Mesenchymal stem cell (in vitro differentiated cells and primary cell): Measurements from ENCODE around the gene ACAP1. TPM values are rescaled to one million over a fixed set of nuclear protein-coding genes. Genes with fewer than 3 reads are reported as not detected.

ENCODE experiments used
- DNase-seq: peaks from one replicate; pipeline ENCODE4 v3.0.0-alpha.2; 2013
- H2AFZ ChIP-seq: one replicate; pipeline ENCODE4 v1.6.1; 2013; ENCODE audit warnings: low read depth, mild to moderate bottlenecking, control low read depth, inconsistent platforms, low read length, moderate library complexity
- H2AK5ac ChIP-seq: 2 replicates; pipeline ENCODE4 v1.6.1; 2013; ENCODE audit warnings: low read length, moderate library complexity, mild to moderate bottlenecking, inconsistent platforms; ENCODE audit not compliant: severe bottlenecking
- H2BK120ac ChIP-seq: one replicate; pipeline ENCODE4 v1.6.1; 2013; ENCODE audit warnings: low read depth, mild to moderate bottlenecking, inconsistent platforms, low read length, moderate library complexity
- H2BK12ac ChIP-seq, 2 experiments: one replicate each; pipeline ENCODE4 v1.6.1; 2013; ENCODE audit warnings: inconsistent platforms in 2 of 2, low read length in 2 of 2, mild to moderate bottlenecking in 2 of 2, moderate library complexity in 2 of 2, control low read depth in 1 of 2
- H2BK15ac ChIP-seq: one replicate; pipeline ENCODE4 v1.6.1; 2013; ENCODE audit warnings: mild to moderate bottlenecking, low read depth, inconsistent platforms; ENCODE audit not compliant: poor library complexity, severe bottlenecking
- H2BK5ac ChIP-seq: 2 replicates; pipeline ENCODE4 v1.6.1; 2013; ENCODE audit warnings: low read depth, mild to moderate bottlenecking, low read length, control low read depth, inconsistent platforms; ENCODE audit not compliant: poor library complexity, severe bottlenecking
- H3K14ac ChIP-seq, 2 experiments: one replicate each; pipeline ENCODE4 v1.6.1; 2013; ENCODE audit warnings: inconsistent platforms in 2 of 2, low read length in 2 of 2, control low read depth in 1 of 2, mild to moderate bottlenecking in 1 of 2, moderate library complexity in 1 of 2
- H3K18ac ChIP-seq, 2 experiments: one replicate each; pipeline ENCODE4 v1.6.1; 2013; ENCODE audit warnings: inconsistent platforms in 2 of 2, low read length in 2 of 2, control low read depth in 1 of 2, low read depth in 1 of 2, mild to moderate bottlenecking in 1 of 2
- H3K23ac ChIP-seq, 2 experiments: one replicate each; pipeline ENCODE4 v1.6.1; 2013; ENCODE audit warnings: inconsistent platforms in 2 of 2, low read length in 2 of 2, mild to moderate bottlenecking in 2 of 2, moderate library complexity in 2 of 2, control low read depth in 1 of 2
- H3K27ac ChIP-seq: 2 replicates; pipeline ENCODE4 v1.5.1; 2013; ENCODE audit warnings: mild to moderate bottlenecking, moderate library complexity, low read length, control low read depth, inconsistent platforms; ENCODE audit not compliant: poor library complexity, severe bottlenecking
- H3K27me3 ChIP-seq, 2 experiments: 2 replicates each; pipeline versions ENCODE4 v1.6.1 to v1.7.0; 2013; ENCODE audit warnings: low read length in 2 of 2, mild to moderate bottlenecking in 2 of 2, moderate library complexity in 2 of 2, control low read depth in 1 of 2, inconsistent platforms in 1 of 2; ENCODE audit not compliant: control insufficient read depth in 1 of 2, insufficient read depth in 1 of 2
- H3K36me3 ChIP-seq, 2 experiments: 2 replicates each; pipeline versions ENCODE4 v1.6.1 to v1.7.0; 2013; ENCODE audit warnings: low read length in 2 of 2, control low read depth in 1 of 2, inconsistent platforms in 1 of 2, low read depth in 1 of 2, mild to moderate bottlenecking in 1 of 2; ENCODE audit not compliant: insufficient read depth in 2 of 2, control insufficient read depth in 1 of 2
- H3K4ac ChIP-seq, 2 experiments: one replicate each; pipeline ENCODE4 v1.6.1; 2013; ENCODE audit warnings: inconsistent platforms in 2 of 2, low read length in 2 of 2, mild to moderate bottlenecking in 2 of 2, moderate library complexity in 2 of 2, control low read depth in 1 of 2, low read depth in 1 of 2
- H3K4me1 ChIP-seq: 2 replicates; pipeline ENCODE4 v1.6.1; 2013; ENCODE audit warnings: low read depth, low read length, control low read depth; ENCODE audit not compliant: control insufficient read depth, insufficient read depth
- H3K4me2 ChIP-seq: 2 replicates; pipeline ENCODE4 v1.6.1; 2013; ENCODE audit warnings: low read length, mild to moderate bottlenecking, inconsistent platforms; ENCODE audit not compliant: poor library complexity, severe bottlenecking
- H3K4me3 ChIP-seq, 2 experiments: 2 replicates each; pipeline versions ENCODE4 v1.5.1 to v1.7.0; 2013; ENCODE audit warnings: low read length in 2 of 2, mild to moderate bottlenecking in 2 of 2, control low read depth in 1 of 2, low read depth in 1 of 2; ENCODE audit not compliant: insufficient read depth in 1 of 2
- H3K79me1 ChIP-seq: replicated peaks from 2 replicates; pipeline ENCODE4 v1.6.1; 2013; ENCODE audit warnings: mild to moderate bottlenecking, control low read depth, low read length, inconsistent platforms; ENCODE audit not compliant: poor library complexity, severe bottlenecking
- H3K9ac ChIP-seq: 2 replicates; pipeline ENCODE4 v1.7.0; 2013; ENCODE audit warnings: mild to moderate bottlenecking, low read length, moderate library complexity
- H3K9me3 ChIP-seq: 2 replicates; pipeline ENCODE4 v1.7.0; 2013; ENCODE audit warnings: mild to moderate bottlenecking, low read length; ENCODE audit not compliant: control insufficient read depth
- H4K8ac ChIP-seq: one replicate; pipeline ENCODE4 v1.6.1; 2013; ENCODE audit warnings: inconsistent platforms, mild to moderate bottlenecking, low read length, moderate library complexity
- H4K91ac ChIP-seq: one replicate; pipeline ENCODE4 v1.6.1; 2013; ENCODE audit warnings: mild to moderate bottlenecking, low read length, inconsistent platforms
- WGBS: methylation state at CpG from one replicate; pipeline ENCODE4 v1.1.7; 2013; ENCODE audit warnings: mixed read lengths; 5-methylcytosine and 5-hydroxymethylcytosine counted together
- polyA plus RNA-seq, 2 experiments: library from polyadenylated mRNA; stranded (reverse); fragments of 200-250 nt; gene quantifications; one replicate each; pipeline ENCODE4 v1.2.3, GENCODE V29; 2013

Gene ACAP1, protein sequence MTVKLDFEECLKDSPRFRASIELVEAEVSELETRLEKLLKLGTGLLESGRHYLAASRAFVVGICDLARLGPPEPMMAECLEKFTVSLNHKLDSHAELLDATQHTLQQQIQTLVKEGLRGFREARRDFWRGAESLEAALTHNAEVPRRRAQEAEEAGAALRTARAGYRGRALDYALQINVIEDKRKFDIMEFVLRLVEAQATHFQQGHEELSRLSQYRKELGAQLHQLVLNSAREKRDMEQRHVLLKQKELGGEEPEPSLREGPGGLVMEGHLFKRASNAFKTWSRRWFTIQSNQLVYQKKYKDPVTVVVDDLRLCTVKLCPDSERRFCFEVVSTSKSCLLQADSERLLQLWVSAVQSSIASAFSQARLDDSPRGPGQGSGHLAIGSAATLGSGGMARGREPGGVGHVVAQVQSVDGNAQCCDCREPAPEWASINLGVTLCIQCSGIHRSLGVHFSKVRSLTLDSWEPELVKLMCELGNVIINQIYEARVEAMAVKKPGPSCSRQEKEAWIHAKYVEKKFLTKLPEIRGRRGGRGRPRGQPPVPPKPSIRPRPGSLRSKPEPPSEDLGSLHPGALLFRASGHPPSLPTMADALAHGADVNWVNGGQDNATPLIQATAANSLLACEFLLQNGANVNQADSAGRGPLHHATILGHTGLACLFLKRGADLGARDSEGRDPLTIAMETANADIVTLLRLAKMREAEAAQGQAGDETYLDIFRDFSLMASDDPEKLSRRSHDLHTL
- polyA plus RNA-seq (2013, experiment 1 of 2), result 5.8 TPM
- 8.4 TPM for polyA plus RNA-seq (2013, experiment 2 of 2)

DNA sequence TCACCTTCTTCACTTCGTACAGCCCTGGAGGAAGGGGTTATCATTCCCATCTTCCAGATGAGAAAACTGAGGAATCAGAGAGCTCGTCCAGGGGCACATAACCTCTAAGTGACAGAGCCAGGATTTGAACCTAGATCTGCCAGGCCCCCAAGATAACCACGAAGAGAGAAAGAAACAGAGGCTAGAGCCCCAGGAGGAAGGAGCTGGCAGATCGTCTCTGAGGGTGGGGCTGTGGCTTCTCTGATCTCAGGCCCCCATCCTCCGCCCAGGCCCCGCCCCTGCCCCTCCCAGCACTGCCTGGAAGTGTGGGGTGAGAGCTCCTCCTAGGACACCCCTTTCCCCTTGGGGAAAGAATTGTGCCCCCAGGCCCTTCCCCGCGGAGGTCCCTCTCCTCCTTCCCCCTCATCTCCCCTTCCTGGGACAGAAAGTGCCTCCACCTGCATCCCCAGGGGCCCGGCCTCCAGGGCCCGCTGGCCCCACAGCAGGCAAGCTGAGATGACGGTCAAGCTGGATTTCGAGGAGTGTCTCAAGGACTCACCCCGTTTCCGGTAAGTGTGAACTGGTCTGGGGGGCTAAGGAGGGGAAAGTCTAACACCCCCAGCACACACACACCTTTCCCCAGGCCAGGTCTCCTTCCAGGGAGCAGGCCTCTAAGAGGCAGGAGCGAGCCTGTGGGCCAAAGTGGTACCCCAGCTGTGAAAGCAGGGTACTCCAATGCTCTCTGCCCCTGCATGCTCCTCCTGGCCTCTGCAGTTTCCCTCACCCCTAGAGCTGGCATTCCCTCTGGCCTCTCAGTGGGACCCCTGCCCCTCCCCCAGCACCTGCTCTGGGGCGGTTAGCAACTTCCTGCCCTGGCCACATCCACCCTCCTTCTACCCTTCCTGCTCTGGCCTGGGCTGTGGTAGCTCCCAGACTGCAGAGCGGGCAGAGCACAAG is at the start of gene ACAP1:
Gene ACAP1, plus strand, starts transcription at position 290 of the 936 bp plus-strand sequence. Its CDS starts 206 bp downstream, at position 496.
- Histone ChIP-seq H3K18ac (no peak within 1 kb of the TSS), H3K14ac (no peak within 1 kb of the TSS)
- DNase-seq, result no peak

DNA sequence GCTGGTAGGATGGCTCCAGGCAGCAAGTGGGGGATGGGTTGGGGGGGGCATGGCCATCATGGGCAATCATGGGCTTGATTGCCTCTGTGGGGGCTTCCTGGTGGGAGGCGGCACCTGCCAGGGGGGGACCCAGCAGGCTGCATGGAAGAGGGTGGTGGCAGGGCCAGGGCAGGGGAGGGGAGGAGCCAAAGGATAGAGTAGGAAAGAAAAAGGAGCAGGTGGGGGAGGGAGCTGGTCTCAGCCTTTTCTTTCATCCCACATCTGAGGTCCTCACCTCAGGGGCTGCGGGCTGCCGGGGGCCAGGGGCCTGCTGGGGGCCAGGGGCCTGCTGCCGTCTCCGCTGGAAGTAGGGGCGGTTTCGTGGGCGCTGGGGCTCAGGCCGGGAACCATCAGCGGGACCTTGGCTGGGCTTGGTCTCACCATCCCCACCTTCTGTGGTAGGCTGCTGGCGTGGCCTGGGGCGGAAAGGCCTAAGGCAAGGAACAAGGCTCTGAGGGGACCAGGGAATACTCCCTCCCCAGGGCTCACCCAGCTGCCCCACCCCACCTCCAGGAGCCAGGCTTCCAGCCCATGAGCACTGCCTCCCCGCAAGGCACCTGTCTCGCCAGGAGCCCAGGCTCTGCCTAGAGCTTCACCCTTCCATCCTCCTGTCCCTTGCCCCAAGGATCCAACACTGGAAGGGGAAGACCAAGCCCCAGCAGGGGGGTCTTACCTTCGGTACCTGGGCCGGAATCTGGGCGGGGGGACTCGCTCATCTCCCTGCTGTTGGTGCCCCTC is 46.9 kb upstream of the ACAP1 start:
- Histone ChIP-seq H2AK5ac (no peak overlapping the region), H2BK15ac (no peak overlapping the region)
- WGBS, result 86% methylated on average over 17 of the region's 18 CpGs

More for the DNA sequence above, at the start of gene ACAP1:
- H2BK12ac ChIP-seq, result no peak within 1 kb of the TSS
- H4K8ac ChIP-seq, result no peak within 1 kb of the TSS
- peaks cover 11 to 45% of the 10 kb centered on the region in 2 experiments for H3K27me3 ChIP-seq
- WGBS, result 51% methylated on average over 8 of the region's 17 CpGs
- no peak within 1 kb of the TSS for H3K4me3 ChIP-seq
- peaks cover 2% of the 10 kb centered on the region for H3K4me1 ChIP-seq
- H2BK5ac ChIP-seq, result no peak within 1 kb of the TSS
- H3K4me2 ChIP-seq, result no peak within 1 kb of the TSS
- no peaks in the 10 kb centered on the region for H3K36me3 ChIP-seq
- H3K9me3 ChIP-seq, result no peaks in the 10 kb centered on the region
- no peak within 1 kb of the TSS for H3K27ac ChIP-seq
- H3K9ac ChIP-seq, result no peak within 1 kb of the TSS
- H3K79me1 ChIP-seq, result no peaks in the 10 kb centered on the region
- no peak within 1 kb of the TSS for H2AFZ ChIP-seq
- no peak within 1 kb of the TSS for H2BK15ac ChIP-seq
- H2AK5ac ChIP-seq, result no peak within 1 kb of the TSS
- H4K91ac ChIP-seq, result no peak within 1 kb of the TSS
- H2BK120ac ChIP-seq, result no peak within 1 kb of the TSS
- no peak within 1 kb of the TSS for H3K4ac ChIP-seq
- H3K23ac ChIP-seq, result no peak within 1 kb of the TSS

DNA sequence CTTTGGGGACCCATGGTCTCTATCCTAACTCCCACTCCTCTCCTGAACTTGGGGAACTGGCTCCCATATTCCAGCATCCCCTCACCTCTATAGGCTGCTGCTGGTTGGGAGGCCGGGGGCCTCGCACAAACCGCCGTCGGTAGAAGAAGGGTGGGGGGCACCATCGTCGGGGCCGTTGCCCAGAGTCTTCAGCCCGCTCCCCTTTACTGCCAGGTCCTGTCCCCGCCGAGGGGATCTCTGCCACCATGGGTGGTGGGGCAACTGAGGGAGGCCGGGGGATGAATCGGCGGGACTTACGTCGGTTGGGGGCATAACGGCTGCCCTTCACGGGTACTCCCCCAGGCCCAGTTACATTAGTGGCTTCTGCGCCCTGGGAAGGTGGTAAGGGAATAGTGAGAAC is 46.2 kb upstream of the ACAP1 start:
- no peak overlapping the region for H3K4me2 ChIP-seq
- 92% methylated on average over 18 of the region's 19 CpGs for WGBS
- no peak overlapping the region for H4K91ac ChIP-seq
- H3K23ac ChIP-seq, result no peak overlapping the region
- peaks cover 12% of the 10 kb centered on the region for H3K4me1 ChIP-seq
- H2BK5ac ChIP-seq, result no peak overlapping the region
- H3K27me3 ChIP-seq, result peaks cover 83 to 91% of the 10 kb centered on the region in 2 experiments
- no peaks in the 10 kb centered on the region for H3K36me3 ChIP-seq
- H2AK5ac ChIP-seq, result no peak overlapping the region
- H3K9me3 ChIP-seq, result no peaks in the 10 kb centered on the region
- no peak overlapping the region for H4K8ac ChIP-seq
- H2BK12ac ChIP-seq, result no peak overlapping the region
- no peak overlapping the region for H3K14ac ChIP-seq
- H3K9ac ChIP-seq, result no peak overlapping the region
- no peak overlapping the region for H2AFZ ChIP-seq
- H2BK15ac ChIP-seq, result no peak overlapping the region
- H3K79me1 ChIP-seq, result no peaks in the 10 kb centered on the region
- no peak overlapping the region for H3K4ac ChIP-seq
- no peak overlapping the region for H3K27ac ChIP-seq
- no peak for DNase-seq
- no peak overlapping the region for H3K18ac ChIP-seq
- no peak overlapping the region for H3K4me3 ChIP-seq
- no peak overlapping the region for H2BK120ac ChIP-seq

More for the DNA sequence above, 46.9 kb upstream of the ACAP1 start:
- Histone ChIP-seq H3K9me3 (no peaks in the 10 kb centered on the region), H2AFZ (no peak overlapping the region), H2BK12ac (no peak overlapping the region), H4K91ac (no peak overlapping the region), H3K9ac (no peak overlapping the region), H3K4me3 (no peak overlapping the region), H2BK5ac (no peak overlapping the region), H3K23ac (no peak overlapping the region), H4K8ac (no peak overlapping the region), H3K4me1 (peaks cover 6% of the 10 kb centered on the region), H2BK120ac (no peak overlapping the region), H3K4ac (no peak overlapping the region), H3K79me1 (no peaks in the 10 kb centered on the region), H3K18ac (no peak overlapping the region), H3K14ac (no peak overlapping the region), H3K36me3 (no peaks in the 10 kb centered on the region), H3K4me2 (no peak overlapping the region), H3K27me3 (peaks cover 86 to 92% of the 10 kb centered on the region in 2 experiments), H3K27ac (no peak overlapping the region)
- no peak for DNase-seq
